Measurements from ENCODE around the gene PTCH1. TPM values are rescaled to one million over a fixed set of nuclear protein-coding genes. Genes with fewer than 3 reads are reported as not detected.

PTCH1 gene
- total RNA-seq, 1 experiment from 2014 or later = 15.2 TPM

GRCh38 chr9:95455714-95456113 is 61.1 kb downstream of the PTCH1 start:
- ChIA-PET POLR2A (no interaction called here), RAD21 (ENCODE audit: low non-redundant PET in 1 of 2, low total read pairs in 2 of 2, uncharacterized antibody in 2 of 2, unreplicated experiment in 2 of 2) (no interaction called here), CTCF (no interaction called here)
- Histone ChIP-seq H4K20me1 (ENCODE audit: insufficient read depth) (no peaks in the 10 kb centered on the region), H3K27me3 (ENCODE audit: insufficient read depth, low read length) (no peaks in the 10 kb centered on the region), H3K4me1 (ENCODE audit: control insufficient read depth in 1 of 2, insufficient read depth in 2 of 2, low read length in 2 of 2) (no peaks in the 10 kb centered on the region), H3K9me2 (ENCODE audit: insufficient read depth) (no peaks in the 10 kb centered on the region), H3K9ac (ENCODE audit: low read length) (no peak overlapping the region), H3K4me2 (ENCODE audit: low read length) (no peak overlapping the region), H3K79me2 (ENCODE audit: insufficient read depth, low read length) (no peaks in the 10 kb centered on the region), H3K9me3 (ENCODE audit: control insufficient read depth in 1 of 2, insufficient read depth in 1 of 2, low read depth in 1 of 2, low read length in 2 of 2) (no peaks in the 10 kb centered on the region), H3K27ac (ENCODE audit: low read depth, low read length) (no peak overlapping the region), H2AFZ (ENCODE audit: low read depth, low read length, poor library complexity, severe bottlenecking) (no peak overlapping the region), H3K4me3 (replicated peaks in 1 of 2; ENCODE audit: low read depth in 1 of 2, low read length in 2 of 2) (no peak overlapping the region), H3K36me3 (ENCODE audit: control insufficient read depth in 1 of 2, insufficient read depth in 2 of 2, low read length in 2 of 2) (0 out of 4 replicates have a peak, but pooled peaks cover 0 to 5% of the 10 kb centered on the region in 2 experiments)
- no peak for TF ChIP-seq EGR1 (IDR thresholded peaks at IDR 0.05; ENCODE audit: low read depth)
- no peak for TF ChIP-seq ELF1 (IDR thresholded peaks at IDR 0.05; ENCODE audit: borderline replicate concordance, low read depth)
- no peak for TF ChIP-seq SP1 (IDR thresholded peaks at IDR 0.05; ENCODE audit: low read depth)
- TF ChIP-seq, protein P1, sequence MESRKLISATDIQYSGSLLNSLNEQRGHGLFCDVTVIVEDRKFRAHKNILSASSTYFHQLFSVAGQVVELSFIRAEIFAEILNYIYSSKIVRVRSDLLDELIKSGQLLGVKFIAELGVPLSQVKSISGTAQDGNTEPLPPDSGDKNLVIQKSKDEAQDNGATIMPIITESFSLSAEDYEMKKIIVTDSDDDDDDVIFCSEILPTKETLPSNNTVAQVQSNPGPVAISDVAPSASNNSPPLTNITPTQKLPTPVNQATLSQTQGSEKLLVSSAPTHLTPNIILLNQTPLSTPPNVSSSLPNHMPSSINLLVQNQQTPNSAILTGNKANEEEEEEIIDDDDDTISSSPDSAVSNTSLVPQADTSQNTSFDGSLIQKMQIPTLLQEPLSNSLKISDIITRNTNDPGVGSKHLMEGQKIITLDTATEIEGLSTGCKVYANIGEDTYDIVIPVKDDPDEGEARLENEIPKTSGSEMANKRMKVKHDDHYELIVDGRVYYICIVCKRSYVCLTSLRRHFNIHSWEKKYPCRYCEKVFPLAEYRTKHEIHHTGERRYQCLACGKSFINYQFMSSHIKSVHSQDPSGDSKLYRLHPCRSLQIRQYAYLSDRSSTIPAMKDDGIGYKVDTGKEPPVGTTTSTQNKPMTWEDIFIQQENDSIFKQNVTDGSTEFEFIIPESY (IDR thresholded peaks at IDR 0.05; ENCODE audit: extremely low read depth, insufficient replicate concordance, low read length) = no peak
- no peak for TF ChIP-seq FOSL1 (IDR thresholded peaks at IDR 0.05; ENCODE audit: low read depth)
- TF ChIP-seq POLR2A (IDR thresholded peaks at IDR 0.05; ENCODE audit: borderline replicate concordance, extremely low read depth, insufficient read depth, insufficient read length) = no peak
- TF ChIP-seq YY1 (IDR thresholded peaks at IDR 0.05; ENCODE audit: extremely low read depth, insufficient replicate concordance, low read depth, low read length) = no peak
- TF ChIP-seq ZFX (IDR thresholded peaks at IDR 0.05) = no peak
- TF ChIP-seq CBX3 (IDR thresholded peaks at IDR 0.05; ENCODE audit: low read depth) = no peak
- TF ChIP-seq CTCF (IDR thresholded peaks at IDR 0.05 in 2 of 3, conservative IDR thresholded peaks at IDR 0.05 in 1 of 3; ENCODE audit: borderline replicate concordance in 1 of 3, insufficient read depth in 1 of 3, low read depth in 2 of 3, low read length in 2 of 3) = no peak
- no peak for TF ChIP-seq EZH2phosphoT487 (IDR thresholded peaks at IDR 0.05; ENCODE audit: borderline replicate concordance)
- TF ChIP-seq ZNF274 (IDR thresholded peaks at IDR 0.05; ENCODE audit: low read depth, low read length) = no peak
- TF ChIP-seq SRF (IDR thresholded peaks at IDR 0.05; ENCODE audit: low read depth) = no peak
- no peak for TF ChIP-seq REST (IDR thresholded peaks at IDR 0.05; ENCODE audit: low read depth)
- no peak for TF ChIP-seq JUND (IDR thresholded peaks at IDR 0.05)
- no peak for TF ChIP-seq SIN3A (IDR thresholded peaks at IDR 0.05; ENCODE audit: low read depth)
- TF ChIP-seq EZH2 (IDR thresholded peaks at IDR 0.05) = no peak
- TF ChIP-seq, protein P2, sequence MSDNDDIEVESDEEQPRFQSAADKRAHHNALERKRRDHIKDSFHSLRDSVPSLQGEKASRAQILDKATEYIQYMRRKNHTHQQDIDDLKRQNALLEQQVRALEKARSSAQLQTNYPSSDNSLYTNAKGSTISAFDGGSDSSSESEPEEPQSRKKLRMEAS (IDR thresholded peaks at IDR 0.05) = no peak
- no peak for ATAC-seq
- DNase-seq (ENCODE audit: low read depth, low spot score) = no peak
- BruUV-seq (replicated peaks) = no TSS peak
- intact Hi-C loops (cut with micrococcal nuclease) = no loop called here

Data from HCT116 (cell line).